Kidney tubule cell (primary cell): ENCODE results near the gene MAGEA2B.
"Not testable (repeated sequence)": the region's sequence is repeated elsewhere in the genome, so short reads cannot be mapped to it uniquely, and the experiment has no call there.

ENCODE experiments used
- DNase-seq: peaks from one replicate; pipeline ENCODE4 v3.0.0-alpha.2; 2018; ENCODE audit warnings: low spot score

The MAGEA2B gene

GRCh38 chrX:152713815-152714787, at the start of gene MAGEA2B:
Gene MAGEA2B (plus strand): TSS chrX:152714628. CDS start chrX:152717107, 2,479 bp downstream.
- DNase-seq = not testable (repeated sequence)

- no peak for DNase-seq
Observed at GRCh38 chrX:152674135-152674534, 40.3 kb upstream of the MAGEA2B start.

- not testable (repeated sequence) for DNase-seq
Observed at GRCh38 chrX:152674652-152675051, 39.8 kb upstream of the MAGEA2B start.

- not testable (repeated sequence) for DNase-seq
Observed at GRCh38 chrX:152681012-152681411, 33.4 kb upstream of the MAGEA2B start.

- DNase-seq = not testable (repeated sequence)
Observed at GRCh38 chrX:152697952-152698931, 16.2 kb upstream of the MAGEA2B start, which contains the start of gene MAGEA3. Gene MAGEA3 (plus strand): TSS chrX:152698794. CDS start chrX:152700833, 2,039 bp downstream.

- DNase-seq = not testable (repeated sequence)
Observed at GRCh38 chrX:152700390-152700789, 14.0 kb upstream of the MAGEA2B start.

- DNase-seq = not testable (repeated sequence)
Observed at GRCh38 chrX:152706500-152706899, 7.9 kb upstream of the MAGEA2B start.

- not testable (repeated sequence) for DNase-seq
Observed at GRCh38 chrX:152709173-152709572, 5.3 kb upstream of the MAGEA2B start, which contains the start of gene CSAG2. Gene CSAG2 (minus strand): TSS chrX:152709273. CDS start chrX:152709112, 161 bp downstream.

- DNase-seq = not testable (repeated sequence)
Observed at GRCh38 chrX:152713195-152713594, 1.2 kb upstream of the MAGEA2B start.

GRCh38 chrX:152725409-152725808, 11.0 kb downstream of the MAGEA2B start:
- no peak for DNase-seq

GRCh38 chrX:152733261-152733975, 19.0 kb downstream of the MAGEA2B start, which contains the start of the genes CSAG1 and MAGEA12:
Gene CSAG1 (minus strand): TSS chrX:152733721. CDS start chrX:152732460, 1,261 bp downstream.
Gene MAGEA12 (plus strand): TSS chrX:152733757. CDS start chrX:152736162, 2,405 bp downstream.
- DNase-seq = no peak

GRCh38 chrX:152734143-152734858, 19.9 kb downstream of the MAGEA2B start:
- not testable (repeated sequence) for DNase-seq

- DNase-seq = no peak
Observed at GRCh38 chrX:152735101-152735500, 20.7 kb downstream of the MAGEA2B start.

GRCh38 chrX:152735860-152736511, 21.6 kb downstream of the MAGEA2B start:
- no peak for DNase-seq

GRCh38 chrX:152736528-152736927, 22.1 kb downstream of the MAGEA2B start:
- not testable (repeated sequence) for DNase-seq

- no peak for DNase-seq
Observed at GRCh38 chrX:152738560-152738959, 24.1 kb downstream of the MAGEA2B start.

- DNase-seq = not testable (repeated sequence)
Observed at GRCh38 chrX:152753686-152754650, 39.5 kb downstream of the MAGEA2B start, which contains the start of gene MAGEA2. Gene MAGEA2 (minus strand): TSS chrX:152753842. CDS start chrX:152751363, 2,479 bp downstream.

GRCh38 chrX:152754871-152755270, 40.4 kb downstream of the MAGEA2B start:
- not testable (repeated sequence) for DNase-seq
